Stimulated activated CD4-positive, alpha-beta T cell treated with anti-CD3 and anti-CD28 coated beads, TNF-alpha, amount 100 ng/mL, for 24 hours (primary cell): ENCODE results near the gene NEGR1.

Experiments used
- DNase-seq, 3 experiments: peaks; one replicate each; pipeline ENCODE4 v3.0.0-alpha.2; 2020; ENCODE audit warnings: low read depth in 3 of 3

Gene NEGR1

DNA sequence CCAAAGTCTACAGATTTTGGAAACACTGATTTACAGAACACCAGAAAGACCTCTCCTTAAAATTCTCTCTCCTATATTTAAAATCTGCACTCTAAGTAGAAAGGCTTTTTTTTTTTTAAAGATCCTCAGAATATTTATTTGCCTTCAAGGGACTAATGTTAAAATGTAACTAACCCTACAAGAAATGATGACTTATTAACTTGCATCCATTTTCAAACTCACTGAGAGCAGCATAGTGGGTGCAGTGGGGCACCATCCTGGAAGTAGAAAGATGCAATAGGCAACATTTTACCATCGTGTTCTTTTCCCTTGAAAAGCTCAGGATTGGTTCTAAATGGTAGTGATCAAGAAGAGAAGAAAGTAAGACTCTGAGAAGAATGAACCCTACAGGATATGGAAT is 498.1 kb downstream of the NEGR1 start:
- no peak for DNase-seq

DNA sequence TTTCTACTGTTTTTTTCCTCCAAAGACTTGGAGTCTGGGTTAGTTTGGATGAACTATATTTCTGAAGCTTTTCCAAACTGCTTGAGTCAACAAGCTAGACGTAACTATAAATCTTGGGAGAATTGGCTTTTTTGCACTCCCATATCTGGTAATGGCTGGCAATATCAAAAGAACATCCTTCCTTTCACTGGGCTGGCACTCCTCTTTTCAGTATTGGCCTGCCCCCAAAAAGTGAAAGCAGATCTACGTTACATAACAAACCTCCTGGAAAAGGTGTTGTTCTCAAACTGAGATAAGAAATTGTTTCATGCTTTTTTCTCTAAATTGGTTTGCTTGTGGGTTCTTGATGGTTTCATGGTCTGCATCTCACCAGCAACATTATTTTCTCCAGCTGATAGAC is 499.3 kb downstream of the NEGR1 start:
- no peak for DNase-seq

DNA sequence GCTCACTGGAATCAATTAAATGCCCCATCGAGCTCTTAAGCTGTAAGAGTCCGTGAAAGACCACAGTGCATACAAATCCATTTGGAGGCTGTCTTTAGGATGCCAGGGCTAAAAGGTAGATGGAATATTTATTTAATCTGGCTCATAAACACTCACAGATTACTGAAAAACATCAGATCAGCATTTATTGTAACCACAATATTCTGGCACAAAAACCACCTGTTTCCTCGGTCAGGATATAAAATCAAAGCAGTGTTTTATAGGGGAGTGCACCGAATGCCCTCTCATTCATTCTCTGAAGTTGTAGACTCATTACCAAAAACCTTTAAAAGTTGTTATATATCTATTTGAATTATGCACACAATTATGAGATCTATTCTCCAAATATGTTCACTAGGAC is 500.9 kb downstream of the NEGR1 start:
- DNase-seq: no peak

DNA sequence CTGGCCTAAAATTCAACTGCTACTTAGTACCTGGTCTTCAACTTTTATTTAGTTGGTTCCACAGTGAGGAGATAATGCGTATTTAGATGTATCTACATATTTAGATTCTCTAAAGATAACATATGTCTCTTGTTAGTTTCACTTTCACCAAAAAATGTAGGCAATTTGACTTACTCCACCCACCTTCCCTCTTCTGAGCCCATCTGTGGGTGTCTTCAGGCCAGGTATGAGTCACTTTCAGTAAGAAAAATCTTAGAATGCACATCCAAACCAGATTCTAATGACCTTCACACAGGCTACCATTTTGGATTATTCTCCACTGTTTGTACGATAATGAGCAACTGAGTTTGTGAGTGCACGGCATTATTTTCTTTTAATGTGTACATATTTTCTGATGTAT is 501.7 kb downstream of the NEGR1 start:
- DNase-seq: no peak

DNA sequence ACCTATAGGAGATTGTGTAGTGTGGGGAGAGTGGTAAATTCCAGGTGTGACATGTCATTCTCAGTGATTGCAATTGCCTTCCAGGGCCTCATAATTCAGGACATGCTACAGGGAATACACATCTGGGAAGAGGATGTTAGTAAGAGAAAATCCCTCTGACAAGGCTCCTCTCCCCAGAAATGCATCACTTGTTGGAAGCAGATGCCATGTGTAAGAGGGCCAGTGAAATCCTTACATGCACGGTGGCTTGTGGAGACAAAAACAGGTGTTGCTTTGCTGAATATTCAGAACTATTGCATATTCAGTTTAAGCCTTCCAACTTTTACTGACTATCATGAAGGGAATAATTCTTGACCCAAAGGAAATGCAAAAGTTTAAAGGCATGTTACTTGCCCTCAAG is 503.4 kb downstream of the NEGR1 start:
- DNase-seq: no peak

DNA sequence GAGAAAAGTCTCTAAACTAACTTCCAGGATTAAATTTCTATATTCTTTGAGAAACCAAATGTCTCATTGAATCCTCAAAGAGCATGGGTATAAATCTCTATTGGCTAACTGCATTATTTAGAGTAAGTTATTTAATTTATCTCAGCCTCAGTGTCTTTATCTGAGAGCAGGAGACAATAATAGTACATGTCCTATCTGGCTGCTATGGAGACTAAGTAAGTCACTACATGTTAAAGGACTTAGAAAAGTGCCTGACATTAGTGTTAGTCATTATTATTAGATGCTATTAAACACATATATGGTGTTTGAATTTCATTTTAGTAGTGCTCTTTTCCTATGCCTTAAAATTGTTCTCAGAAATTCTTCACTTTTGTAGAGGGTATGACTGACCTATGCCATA is 505.2 kb downstream of the NEGR1 start:
- DNase-seq: no peak

DNA sequence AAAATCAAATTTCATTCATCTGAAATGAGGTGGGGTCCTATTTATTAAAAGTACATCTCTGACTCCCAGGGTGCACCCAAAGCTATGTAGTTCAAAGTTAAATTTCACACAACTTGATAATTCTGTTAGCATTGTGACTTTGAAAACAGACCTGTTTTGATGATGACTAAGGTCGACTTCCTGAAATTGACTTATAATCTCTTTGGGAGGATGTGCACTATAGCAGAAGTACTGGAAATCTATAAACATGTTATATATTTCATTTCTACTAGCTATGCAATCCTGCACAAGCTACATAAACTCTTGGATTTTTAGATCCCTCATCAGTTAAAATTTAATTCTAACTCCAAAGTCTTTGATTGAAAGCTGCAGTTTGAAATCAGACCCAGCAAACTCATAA is 507.6 kb downstream of the NEGR1 start:
- no peak for DNase-seq

DNA sequence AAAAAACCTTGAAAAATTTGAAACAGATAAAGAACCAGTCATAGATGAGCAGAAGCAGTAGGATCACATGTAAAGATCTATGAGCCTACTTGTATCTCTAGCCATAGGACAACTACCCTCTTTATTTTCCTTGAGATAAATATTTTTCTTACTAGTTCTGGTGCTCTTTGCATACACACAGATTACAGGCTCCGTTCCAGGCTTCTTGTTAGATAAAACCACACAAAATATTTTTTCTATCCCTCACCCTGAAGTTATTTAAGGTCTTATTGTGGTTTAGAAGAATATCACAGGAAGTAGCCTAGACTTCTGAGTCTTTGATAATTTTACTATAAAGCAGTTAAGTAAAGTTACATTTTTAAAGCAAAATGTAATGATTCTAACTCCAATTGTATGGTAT is 512.2 kb downstream of the NEGR1 start:
- DNase-seq: no peak

DNA sequence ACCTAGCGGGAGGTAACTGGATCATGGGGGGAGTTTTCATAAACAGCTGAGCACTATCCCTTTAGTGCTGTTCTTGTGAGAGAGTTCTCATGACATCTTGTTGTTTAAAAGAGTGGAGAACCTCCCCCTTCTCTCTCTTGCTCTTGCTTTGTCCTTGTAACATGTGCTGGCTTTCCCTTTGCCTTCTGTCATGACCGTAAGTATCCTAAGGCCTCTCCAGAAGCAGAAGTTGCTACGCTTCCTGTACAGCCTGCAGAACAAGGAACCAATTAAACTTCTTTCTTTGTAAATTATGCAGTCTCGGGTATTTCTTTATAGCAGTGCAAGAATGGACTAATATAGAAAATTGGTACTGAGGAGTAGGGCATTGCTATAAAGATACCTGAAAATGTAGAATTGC is 515.6 kb downstream of the NEGR1 start:
- no peak for DNase-seq

DNA sequence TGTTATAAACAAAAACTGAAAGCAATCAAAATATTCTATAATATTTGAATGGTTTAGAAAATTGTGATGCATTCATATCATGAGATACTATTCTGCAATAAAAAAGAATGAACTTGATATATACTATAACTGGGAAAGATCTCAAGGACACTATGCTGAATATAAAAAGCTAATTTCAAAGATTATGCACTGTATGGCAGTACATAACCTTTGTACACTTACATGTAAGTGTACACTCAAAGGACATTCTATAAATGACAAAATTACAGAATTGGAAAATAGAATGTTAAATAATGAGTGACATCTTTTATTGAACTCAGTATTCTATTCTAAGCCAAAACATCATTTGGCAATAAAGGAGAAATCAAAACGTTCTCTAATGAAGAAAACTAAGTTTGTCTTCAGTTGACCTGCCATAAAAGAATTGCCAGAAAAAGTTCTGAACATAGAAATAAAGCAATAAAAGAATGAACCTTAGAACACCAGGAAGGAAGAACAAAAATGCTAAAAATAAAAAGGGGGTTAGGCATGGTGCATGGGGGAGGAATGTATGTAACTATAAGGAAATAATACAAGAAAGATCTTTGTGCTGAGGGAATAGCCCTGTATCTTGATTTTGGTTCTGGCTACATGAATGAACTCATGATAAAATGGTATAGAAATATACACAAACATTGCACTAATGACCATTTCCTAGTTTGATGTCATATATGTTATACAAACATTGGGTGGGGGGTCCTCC is 519.7 kb downstream of the NEGR1 start:
- DNase-seq: no peak

DNA sequence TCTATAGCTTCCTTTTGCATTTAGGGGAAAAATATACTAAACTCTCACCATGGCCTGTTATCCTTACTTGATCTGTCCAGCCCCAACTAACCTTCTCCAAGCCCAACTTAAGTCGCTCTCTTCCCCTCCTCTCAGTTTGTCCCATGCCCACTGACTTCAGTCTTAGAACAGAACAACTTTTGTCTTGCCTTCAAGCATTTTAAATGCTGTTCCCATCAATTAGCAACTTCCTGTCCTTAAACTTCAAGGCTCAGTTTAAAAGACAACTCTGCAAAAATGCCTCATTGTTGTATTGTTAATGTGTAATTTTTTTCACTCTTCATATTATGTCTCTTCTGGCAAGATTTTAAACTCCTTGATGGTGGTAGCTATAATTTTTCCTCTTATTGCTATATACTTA is 526.9 kb downstream of the NEGR1 start:
- DNase-seq: no peak

DNA sequence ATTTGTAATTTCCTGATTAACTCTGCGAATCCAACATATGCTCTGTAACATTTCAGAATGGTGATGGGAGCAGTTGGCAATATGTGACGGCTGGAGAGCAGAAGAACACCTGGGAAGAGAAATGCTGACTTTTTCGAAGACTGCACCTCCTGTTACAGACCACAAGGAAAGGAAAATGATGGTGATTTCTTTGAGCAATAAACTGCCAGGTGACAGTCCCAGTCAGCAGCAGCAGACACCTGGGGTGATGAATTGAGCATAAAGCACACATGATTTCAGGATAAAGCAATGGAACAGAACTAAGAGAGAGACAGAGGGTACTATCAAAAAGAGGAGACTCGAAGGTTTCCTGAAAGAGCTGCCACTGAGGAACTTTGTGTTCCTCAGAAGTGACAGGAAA is 528.6 kb downstream of the NEGR1 start:
- DNase-seq: no peak

DNA sequence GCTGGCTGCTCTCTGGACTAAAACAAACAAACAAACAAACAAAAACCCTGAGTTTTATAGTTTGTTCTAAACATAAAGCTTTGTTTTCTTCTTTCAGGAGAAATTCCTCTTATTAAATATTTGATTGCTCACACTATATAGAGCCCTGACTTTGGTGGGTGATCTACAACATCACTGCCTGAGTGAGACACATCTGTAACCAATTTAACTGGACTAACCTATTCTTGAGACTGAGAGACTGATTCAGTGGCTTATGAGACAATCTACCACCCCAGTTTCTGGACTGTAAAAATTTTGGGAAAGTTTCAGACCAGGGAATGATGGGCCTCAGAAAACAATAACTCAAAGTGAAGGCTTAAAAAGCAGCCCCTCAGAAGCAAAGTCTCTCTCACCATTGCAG is 537.0 kb downstream of the NEGR1 start:
- DNase-seq: no peak

DNA sequence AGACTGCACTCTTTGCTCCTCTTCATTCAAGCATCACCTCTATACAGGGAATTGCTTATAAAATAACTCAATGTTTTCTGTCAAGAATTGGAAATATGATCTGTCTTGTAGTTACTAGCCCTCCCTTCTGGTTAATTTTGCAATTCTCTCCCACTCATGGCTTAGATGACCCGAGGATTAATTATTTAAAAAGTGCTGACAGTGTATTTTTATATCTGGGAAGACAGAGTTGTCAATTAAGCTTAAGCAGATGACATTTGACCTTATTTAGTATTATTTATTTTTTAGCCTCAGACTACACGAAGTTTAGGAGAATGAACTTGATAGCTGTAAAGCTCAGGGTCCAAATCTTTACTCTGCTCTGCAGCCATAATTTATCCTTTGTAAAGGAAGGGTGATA is 538.5 kb downstream of the NEGR1 start:
- no peak for DNase-seq

DNA sequence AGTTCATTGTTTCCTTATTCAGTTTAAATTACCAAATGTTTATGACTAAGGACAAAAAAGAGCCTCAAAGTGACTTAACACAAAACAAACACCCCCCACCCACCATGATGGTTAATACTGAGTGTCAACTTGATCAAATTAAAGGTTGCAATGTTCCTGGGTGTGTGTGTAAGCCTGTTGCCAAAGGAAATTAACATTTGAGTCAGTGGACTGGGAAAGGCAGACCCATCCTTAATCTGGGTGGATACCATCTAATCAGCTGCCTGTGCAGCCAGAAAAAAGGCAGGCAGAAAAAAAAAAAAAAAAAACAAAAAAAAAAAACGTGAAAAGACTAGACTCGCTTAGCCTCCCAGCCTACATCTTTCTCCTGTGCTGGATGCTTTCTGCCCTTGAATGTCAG is 543.4 kb downstream of the NEGR1 start:
- no peak for DNase-seq

DNA sequence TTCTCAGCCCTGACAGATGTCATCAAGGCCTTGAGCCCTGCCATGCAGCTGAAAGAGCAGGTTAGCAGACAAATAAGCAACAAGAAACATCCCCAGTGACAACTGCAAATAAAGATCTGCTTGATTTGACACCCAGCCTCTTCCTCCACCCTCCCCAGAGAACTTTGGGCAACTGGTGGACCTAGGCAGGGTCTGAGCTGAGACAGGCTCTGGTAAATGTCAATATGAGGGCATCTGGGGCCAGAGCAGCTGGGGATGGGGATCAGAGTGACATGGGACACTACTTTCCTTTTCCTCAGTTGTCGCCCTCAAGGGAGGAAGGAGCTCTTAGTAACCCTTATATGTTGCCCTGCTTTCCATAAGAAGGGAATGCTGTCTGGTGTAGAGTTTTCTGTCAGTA is 544.1 kb downstream of the NEGR1 start:
- DNase-seq: no peak

DNA sequence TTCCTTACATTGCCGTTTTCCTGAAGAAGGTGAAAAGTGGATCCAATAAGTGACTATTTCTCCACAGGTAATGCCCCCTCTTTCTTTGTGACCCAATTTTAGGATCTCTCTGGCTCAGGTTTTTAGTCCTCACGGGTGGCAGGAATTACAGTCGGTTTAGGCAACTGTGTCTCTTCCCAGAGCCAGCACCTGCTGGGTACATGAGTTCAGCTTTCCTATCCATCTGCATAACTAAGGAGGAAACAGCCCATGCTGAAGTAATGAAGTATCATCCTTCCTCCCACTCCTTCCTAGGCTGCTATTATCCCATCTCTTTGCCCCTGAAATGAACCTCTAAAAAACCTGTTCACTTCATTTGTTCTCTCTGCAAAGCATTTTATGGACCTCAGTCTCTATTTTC is 544.6 kb downstream of the NEGR1 start:
- no peak for DNase-seq

DNA sequence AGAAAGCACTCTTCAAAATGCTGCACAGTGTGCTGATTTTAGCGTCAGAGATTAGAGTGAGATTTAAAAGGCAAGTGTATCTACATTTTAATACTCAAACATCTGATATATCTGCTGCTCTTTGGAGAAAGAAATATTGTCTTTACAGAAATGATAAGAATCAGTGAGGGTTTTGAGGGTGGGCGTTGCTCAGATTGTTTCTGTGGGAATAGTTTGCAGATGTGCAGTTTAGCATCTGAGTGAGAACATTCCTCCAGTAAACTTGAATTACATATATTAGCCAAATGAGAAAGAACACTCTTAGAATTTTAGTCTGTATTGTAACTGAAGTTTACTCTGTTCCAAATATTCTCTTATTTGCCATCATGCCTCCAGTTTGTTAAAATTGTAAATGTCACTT is 549.2 kb downstream of the NEGR1 start:
- DNase-seq: no peak

DNA sequence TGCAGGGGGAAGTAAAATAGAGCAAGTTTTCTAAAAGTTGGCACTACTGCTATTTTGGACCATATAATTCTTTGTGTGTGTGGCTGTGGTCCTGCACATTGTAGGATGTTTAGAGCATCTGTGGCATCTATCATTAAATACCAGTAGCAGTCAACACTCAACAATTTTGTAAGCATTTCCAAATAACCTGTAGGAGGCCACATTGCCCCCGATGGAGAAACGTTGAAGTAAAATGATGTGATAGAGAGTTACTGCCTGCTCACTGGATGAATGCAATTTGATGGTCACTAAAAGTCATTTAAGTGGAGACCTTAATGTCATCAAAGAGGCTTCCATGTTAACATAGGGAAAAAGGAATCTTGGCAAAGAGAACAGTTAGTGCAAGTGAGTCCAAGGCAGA is 560.8 kb downstream of the NEGR1 start:
- DNase-seq: no peak

DNA sequence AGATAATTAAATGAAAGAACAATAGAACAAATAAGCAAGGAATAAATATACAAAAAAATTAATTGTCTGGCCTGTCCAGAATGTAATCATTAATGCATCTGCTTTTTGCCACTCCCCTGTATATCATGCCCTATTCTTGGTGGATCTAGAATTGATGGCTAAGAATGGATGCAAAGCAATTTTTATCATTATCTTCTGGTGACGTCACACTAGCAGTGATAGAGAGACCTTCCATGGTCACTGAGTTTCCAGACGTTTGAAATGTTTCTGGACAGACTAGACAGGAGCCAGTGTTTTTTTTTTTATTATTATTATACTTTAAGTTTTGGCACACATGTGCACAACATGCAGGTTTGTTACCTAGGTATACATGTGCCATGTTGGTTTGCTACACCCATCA is 563.0 kb downstream of the NEGR1 start:
- no peak for DNase-seq

DNA sequence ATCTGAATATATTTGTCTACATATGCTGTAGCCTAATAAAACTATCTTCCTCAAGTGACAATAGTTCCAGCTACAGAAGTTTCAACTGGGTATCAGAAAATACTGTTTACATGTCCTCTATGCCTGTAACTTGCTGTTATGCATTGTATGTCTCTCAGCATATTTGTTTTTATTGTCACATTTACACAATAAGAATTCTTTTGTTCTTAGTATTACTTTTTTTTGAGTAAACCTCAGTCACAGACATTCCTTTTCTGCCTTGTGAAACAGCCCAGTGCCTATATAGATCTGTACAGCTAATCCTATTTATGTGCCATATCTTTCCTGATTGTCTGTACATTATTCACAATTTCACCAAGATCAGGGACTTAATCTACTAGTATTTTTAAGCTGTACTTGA is 565.2 kb downstream of the NEGR1 start:
- DNase-seq: no peak

DNA sequence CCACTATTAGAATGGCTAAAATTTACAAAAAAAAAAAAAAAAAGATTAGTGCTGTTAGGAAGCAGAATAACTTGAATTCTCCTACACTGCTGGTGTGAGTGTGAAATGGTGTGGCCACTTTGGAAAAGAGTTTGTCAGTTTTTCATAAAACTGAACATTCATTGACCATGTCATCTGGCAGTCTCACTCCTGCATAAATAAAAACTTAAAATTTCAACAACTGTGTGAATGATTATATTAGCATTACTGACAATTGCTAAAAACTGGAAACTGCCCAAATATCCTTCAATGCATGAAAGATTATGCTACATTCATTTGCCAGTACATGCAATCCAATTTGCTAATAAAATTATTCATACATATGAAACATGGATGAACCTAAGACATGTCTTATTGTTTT is 570.9 kb downstream of the NEGR1 start:
- no peak for DNase-seq

DNA sequence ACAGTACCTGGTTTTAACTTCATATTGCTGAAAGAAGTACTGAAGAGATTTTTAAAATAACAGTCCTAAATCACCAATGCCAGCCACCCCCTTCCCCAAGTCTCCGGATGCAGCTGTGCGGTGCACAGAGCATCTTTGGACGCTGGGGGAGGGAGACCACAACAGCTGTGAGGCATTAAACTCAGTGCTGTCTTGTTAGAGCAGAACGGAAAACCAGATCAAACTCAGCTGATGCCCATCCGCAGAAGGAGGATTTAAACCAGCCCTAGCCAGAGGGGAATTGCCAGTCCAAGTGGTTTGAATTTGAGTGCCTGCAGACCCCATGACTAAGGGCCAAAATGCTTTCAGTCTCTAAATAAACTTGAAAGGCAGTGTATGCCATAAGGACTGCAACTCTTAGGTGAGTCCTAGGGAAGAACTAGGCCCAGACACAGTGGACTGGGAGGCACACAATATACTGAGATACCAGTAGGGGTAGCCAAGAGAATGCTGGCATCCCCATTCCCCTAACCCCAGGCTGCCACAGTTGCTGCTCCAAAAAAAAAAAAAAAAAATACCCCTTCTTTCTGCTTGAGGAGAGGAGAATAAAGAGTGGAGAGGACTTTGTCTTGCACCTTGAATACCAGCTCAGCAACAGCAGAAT is 576.2 kb downstream of the NEGR1 start:
- DNase-seq: no peak

DNA sequence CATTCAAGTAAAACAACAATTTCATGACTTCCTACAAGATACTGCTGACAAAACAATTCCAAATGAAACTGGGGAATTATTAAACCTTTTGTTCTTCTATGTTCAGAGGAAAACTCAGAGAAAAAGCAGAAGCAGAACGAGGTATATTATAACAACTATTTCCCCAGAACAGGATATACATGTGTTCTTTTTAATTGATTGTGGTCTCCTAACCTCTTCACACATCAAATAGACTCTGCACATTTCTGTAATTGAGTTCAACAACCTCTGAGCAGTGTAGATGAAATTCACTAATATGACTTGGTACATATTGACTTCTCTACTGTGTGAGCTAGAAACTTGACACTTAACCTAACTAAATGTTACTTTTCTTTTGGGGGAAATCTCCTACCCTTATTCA is 584.2 kb downstream of the NEGR1 start:
- DNase-seq: no peak
